Endothelial cell of umbilical vein (primary cell): ENCODE data around the gene RASL12. TPM values are rescaled to one million over a fixed set of nuclear protein-coding genes. Genes with fewer than 3 reads are reported as not detected.

Source experiments
- BruUV-seq: library from RNA; stranded (reverse); fragments of 400-500 nt; replicated peaks from 2 replicates; lab custom pipeline; 2021; lab: Mats Ljungman, UMichigan
- CTCF ChIA-PET: fragments of 300-600, 350-600 bp; sonication (Branson Sonifier 250); formaldehyde crosslinking; loops from one replicate; lab custom pipeline; 2021; ENCODE audit warnings: antibody characterized with exemption, inconsistent platforms; lab: Charles Lee
- POLR2A ChIA-PET: fragments of 300-600, 350-600 bp; sonication (Branson Sonifier 250); formaldehyde crosslinking; loops from one replicate; lab custom pipeline; 2021; ENCODE audit warnings: antibody characterized with exemption, inconsistent platforms; lab: Charles Lee
- DNase-seq: peaks from one replicate; pipeline ENCODE4 v3.0.0-alpha.2; 2011; ENCODE audit warnings: low read depth, low spot score
- FAIRE-seq: peaks from 2 replicates; lab custom pipeline; 2011; peaks lifted over from hg19 to GRCh38; lab: Jason Lieb, UNC
- H2AFZ ChIP-seq: 2 replicates; pipeline ENCODE4 v1.6.0; 2012; ENCODE audit warnings: low read depth, low read length, control low read depth, inconsistent platforms
- H3K27ac ChIP-seq: 2 replicates; pipeline ENCODE4 v1.5.1; 2011; ENCODE audit warnings: low read depth, mild to moderate bottlenecking, control low read depth, low read length, moderate library complexity; ENCODE audit not compliant: insufficient read depth
- H3K27me3 ChIP-seq, 2 experiments: 2 replicates each; pipeline versions ENCODE4 v1.6.0 to v1.6.1; 2011; ENCODE audit warnings: low read length in 2 of 2, mixed read lengths in 1 of 2; ENCODE audit not compliant: control insufficient read depth in 2 of 2, insufficient read depth in 2 of 2
- H3K36me3 ChIP-seq, 2 experiments: 2 replicates in 1 of 2; 3 replicates in 1 of 2; pipeline ENCODE4 v1.5.1; 2011; ENCODE audit warnings: low read length in 2 of 2, mild to moderate bottlenecking in 1 of 2, moderate library complexity in 1 of 2; ENCODE audit not compliant: control insufficient read depth in 2 of 2, insufficient read depth in 2 of 2; ENCODE audit errors: extremely low read depth in 1 of 2
- H3K4me1 ChIP-seq: 3 replicates; pipeline ENCODE4 v1.5.1; 2011; ENCODE audit warnings: mild to moderate bottlenecking, low read length; ENCODE audit not compliant: control insufficient read depth, insufficient read depth; ENCODE audit errors: extremely low read depth
- H3K4me2 ChIP-seq: 2 replicates; pipeline ENCODE4 v1.6.1; 2011; ENCODE audit warnings: low read length, control low read depth, mixed read lengths; ENCODE audit not compliant: insufficient read depth
- H3K4me3 ChIP-seq, 3 experiments: fragments of 200-600 bp in 1 of 3; sonication (generic), shearing (Covaris generic) in 1 of 3; replicated peaks in 1 of 3; 2 replicates each; pipeline ENCODE4 v1.5.1; 2011 to 2016; ENCODE audit warnings: control low read depth in 3 of 3, low read length in 3 of 3, mild to moderate bottlenecking in 2 of 3, inconsistent platforms in 1 of 3, low read depth in 1 of 3, moderate library complexity in 1 of 3; ENCODE audit not compliant: insufficient read depth in 1 of 3
- H3K79me2 ChIP-seq: 2 replicates; pipeline ENCODE4 v1.6.0; 2012; ENCODE audit warnings: low read length, inconsistent platforms; ENCODE audit not compliant: control insufficient read depth, insufficient read depth
- H3K9ac ChIP-seq: replicated peaks from 2 replicates; pipeline ENCODE3; 2011; ENCODE audit warnings: low read length, control low read depth; ENCODE audit not compliant: insufficient read depth; ENCODE audit errors: extremely low read depth
- H3K9me1 ChIP-seq: replicated peaks from 3 replicates; pipeline ENCODE4 v1.6.0; 2011; ENCODE audit warnings: mild to moderate bottlenecking, low read length; ENCODE audit not compliant: control insufficient read depth, insufficient read depth; ENCODE audit errors: extremely low read depth
- H3K9me3 ChIP-seq: replicated peaks from 2 replicates; pipeline ENCODE4 v1.5.1; 2012; ENCODE audit warnings: low read length, inconsistent platforms; ENCODE audit not compliant: control insufficient read depth, insufficient read depth
- H4K20me1 ChIP-seq: replicated peaks from 2 replicates; pipeline ENCODE3; 2011; ENCODE audit warnings: mild to moderate bottlenecking, low read length; ENCODE audit not compliant: control insufficient read depth, insufficient read depth; ENCODE audit errors: extremely low read depth
- GATA2 ChIP-seq: IDR thresholded peaks from 2 replicates; pipeline ENCODE4 v1.7.0; 2011; ENCODE audit warnings: low read depth, mild to moderate bottlenecking, moderate library complexity, mixed read lengths, low read length; ENCODE audit not compliant: insufficient read length, insufficient read depth
- MYC ChIP-seq: IDR thresholded peaks from one replicate; pipeline ENCODE4 v1.6.1; 2011; ENCODE audit warnings: mild to moderate bottlenecking, low read depth, low read length
- dilution Hi-C: fragments of 300-500 bp; cut with MboI; formaldehyde crosslinking; loops from one replicate; pipeline ENCODE4 v1.15.0; 2019; ENCODE audit warnings: low sequenced_read_pairs; ENCODE audit not compliant: extremely low pct_ligation_motif_present
- intact Hi-C: fragments of 100-400 bp; cut with micrococcal nuclease; formaldehyde crosslinking; loops from one replicate; pipeline ENCODE4 v1.10.0; 2022
- polyA plus RNA-seq, 4 experiments: library from polyadenylated mRNA; depleted of rRNA in 3 of 4; stranded (reverse) in 3 of 4; unstranded in 1 of 4; fragments of >200 nt; gene quantifications; 2 replicates each; pipeline versions ENCODE4 v1.2.1 to v1.2.3, GENCODE V29; 2011 to 2012; ENCODE audit warnings: missing spikeins in 1 of 4
- total RNA-seq: library from RNA; stranded (reverse); gene quantifications from 2 replicates; pipeline ENCODE4 v1.2.3, GENCODE V29; 2021
- TF ChIP-seq, protein P1 (sequence below), 2 donors: IDR thresholded peaks; 1 replicate in 1 of 2; 2 replicates in 1 of 2; pipeline ENCODE4 v1.5.1; 2011; ENCODE audit warnings: low read length in 2 of 2, mild to moderate bottlenecking in 2 of 2, moderate library complexity in 2 of 2, control low read depth in 1 of 2, inconsistent platforms in 1 of 2, low read depth in 1 of 2; ENCODE audit not compliant: insufficient read depth in 1 of 2; ENCODE audit errors: extremely low read depth in 1 of 2
- TF ChIP-seq, protein P2 (sequence below): IDR thresholded peaks from 2 replicates; pipeline ENCODE4 v1.6.1; 2011; ENCODE audit not compliant: insufficient read depth, insufficient read length

Gene RASL12
- total and polyA plus RNA-seq, 2 donors (not counting 3 experiments of a cell fraction or from before 2014, with no cell fraction given): not detected

DNA sequence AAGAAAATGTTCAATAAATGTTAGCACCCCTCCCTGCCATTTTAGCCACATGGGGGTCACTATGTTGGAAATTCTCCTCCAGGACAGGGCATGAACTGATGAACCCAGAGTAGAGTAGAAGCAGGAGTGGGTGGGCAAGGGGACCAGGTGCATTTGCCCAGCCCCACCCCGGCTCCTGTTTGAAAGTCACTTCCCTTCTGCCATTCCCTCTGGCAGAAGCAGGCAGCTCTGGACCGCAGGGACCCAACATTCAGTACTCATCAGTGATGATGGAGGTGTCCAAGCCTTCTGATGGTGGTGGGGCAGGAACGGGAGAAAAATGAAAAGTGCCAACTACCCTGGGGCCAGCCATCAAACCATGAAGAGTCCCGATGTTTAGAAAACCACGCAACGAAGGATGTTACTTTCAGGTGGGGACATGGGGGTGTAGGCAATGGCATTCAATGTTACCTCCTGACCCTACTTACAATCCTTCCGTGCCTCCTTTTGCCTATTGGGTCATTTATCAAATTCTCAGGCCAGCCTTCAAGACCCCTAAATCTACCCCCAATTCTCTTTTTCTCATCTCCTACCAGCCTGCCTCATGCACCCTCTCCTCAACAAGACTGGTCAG is 30.0 kb upstream of the RASL12 start:
- H3K79me2 ChIP-seq: no peaks in the 10 kb centered on the region
- CTCF ChIA-PET: no interaction called here
- H3K4me2 ChIP-seq: no peak overlapping the region
- FAIRE-seq (no peak), DNase-seq (no peak)
- no peak overlapping the region for H3K9ac ChIP-seq
- TF ChIP-seq GATA2 (no peak), MYC (no peak)
- TF ChIP-seq, protein P1, sequence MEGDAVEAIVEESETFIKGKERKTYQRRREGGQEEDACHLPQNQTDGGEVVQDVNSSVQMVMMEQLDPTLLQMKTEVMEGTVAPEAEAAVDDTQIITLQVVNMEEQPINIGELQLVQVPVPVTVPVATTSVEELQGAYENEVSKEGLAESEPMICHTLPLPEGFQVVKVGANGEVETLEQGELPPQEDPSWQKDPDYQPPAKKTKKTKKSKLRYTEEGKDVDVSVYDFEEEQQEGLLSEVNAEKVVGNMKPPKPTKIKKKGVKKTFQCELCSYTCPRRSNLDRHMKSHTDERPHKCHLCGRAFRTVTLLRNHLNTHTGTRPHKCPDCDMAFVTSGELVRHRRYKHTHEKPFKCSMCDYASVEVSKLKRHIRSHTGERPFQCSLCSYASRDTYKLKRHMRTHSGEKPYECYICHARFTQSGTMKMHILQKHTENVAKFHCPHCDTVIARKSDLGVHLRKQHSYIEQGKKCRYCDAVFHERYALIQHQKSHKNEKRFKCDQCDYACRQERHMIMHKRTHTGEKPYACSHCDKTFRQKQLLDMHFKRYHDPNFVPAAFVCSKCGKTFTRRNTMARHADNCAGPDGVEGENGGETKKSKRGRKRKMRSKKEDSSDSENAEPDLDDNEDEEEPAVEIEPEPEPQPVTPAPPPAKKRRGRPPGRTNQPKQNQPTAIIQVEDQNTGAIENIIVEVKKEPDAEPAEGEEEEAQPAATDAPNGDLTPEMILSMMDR (IDR thresholded peaks at IDR 0.05; ENCODE audit: extremely low read depth in 1 of 2, insufficient read depth in 1 of 2, low read depth in 1 of 2, low read length in 2 of 2): no peak
- TF ChIP-seq, protein P2, sequence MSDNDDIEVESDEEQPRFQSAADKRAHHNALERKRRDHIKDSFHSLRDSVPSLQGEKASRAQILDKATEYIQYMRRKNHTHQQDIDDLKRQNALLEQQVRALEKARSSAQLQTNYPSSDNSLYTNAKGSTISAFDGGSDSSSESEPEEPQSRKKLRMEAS: no peak
- no peaks in the 10 kb centered on the region for H3K27me3 ChIP-seq
- no peaks in the 10 kb centered on the region for H3K9me1 ChIP-seq
- dilution Hi-C loops: no loop called here
- BruUV-seq: no TSS peak
- POLR2A ChIA-PET: no interaction called here
- no peak overlapping the region for H3K4me3 ChIP-seq
- intact Hi-C loops: no loop called here
- no peaks in the 10 kb centered on the region for H3K9me3 ChIP-seq
- H3K27ac ChIP-seq: no peak overlapping the region
- H3K36me3 ChIP-seq: peaks cover 0 to 9% of the 10 kb centered on the region in 2 experiments
- H3K4me1 ChIP-seq: no peaks in the 10 kb centered on the region
- H4K20me1 ChIP-seq: no peaks in the 10 kb centered on the region
- H2AFZ ChIP-seq: no peak overlapping the region
